Activated CD8-positive, alpha-beta T cell treated with anti-CD3 and anti-CD28 coated beads for 36 hours (primary cell): ENCODE measurements around the gene PAK1. TPM values are rescaled to one million over a fixed set of nuclear protein-coding genes. Genes with fewer than 3 reads are reported as not detected.

Source experiments
- ATAC-seq: fragments of 200-7000 bp; cut with Tn5 transposase; one replicate; pipeline ENCODE4 v1.10.0; 2021; ENCODE audit warnings: mild to moderate bottlenecking, moderate library complexity
- CTCF ChIA-PET: fragments of 350-600 bp; sonication (Branson Sonifier 250); formaldehyde crosslinking; loops from one replicate; lab custom pipeline; 2021; ENCODE audit warnings: antibody characterized with exemption; lab: Charles Lee
- POLR2A ChIA-PET: fragments of 350-600 bp; sonication (Branson Sonifier 250); formaldehyde crosslinking; loops from one replicate; lab custom pipeline; 2021; ENCODE audit warnings: antibody characterized with exemption; lab: Charles Lee
- DNase-seq: peaks from one replicate; pipeline ENCODE4 v3.0.0-alpha.2; 2020
- H3K27ac Mint-ChIP-seq: one replicate; pipeline ENCODE4 v1.8.0; 2021; ENCODE audit warnings: mild to moderate bottlenecking, mixed read lengths
- H3K27me3 Mint-ChIP-seq: one replicate; pipeline ENCODE4 v1.8.0; 2021; ENCODE audit warnings: mixed read lengths
- H3K36me3 Mint-ChIP-seq: one replicate; pipeline ENCODE4 v1.8.0; 2021; ENCODE audit warnings: low read depth, mixed read lengths
- H3K4me1 Mint-ChIP-seq: one replicate; pipeline ENCODE4 v1.8.0; 2021; ENCODE audit warnings: low read depth, mixed read lengths
- H3K4me3 Mint-ChIP-seq: one replicate; pipeline ENCODE4 v1.8.0; 2021; ENCODE audit warnings: mild to moderate bottlenecking, moderate library complexity, mixed read lengths
- H3K9me3 Mint-ChIP-seq: one replicate; pipeline ENCODE4 v1.8.0; 2021; ENCODE audit warnings: mixed read lengths
- intact Hi-C: fragments of 100-400 bp; cut with micrococcal nuclease; formaldehyde crosslinking; loops from one replicate; pipeline ENCODE4 v1.10.0; 2022
- total RNA-seq, 2 experiments: library from RNA; stranded (reverse); gene quantifications; one replicate each; pipeline ENCODE4 v1.2.3, GENCODE V29; 2021
- TF ChIP-seq, protein P1 (sequence below): fragments of 200-600 bp; IDR thresholded peaks from one replicate; pipeline ENCODE4 v1.8.0; 2022; ENCODE audit warnings: antibody characterized with exemption, mild to moderate bottlenecking

The PAK1 gene
- total RNA-seq, 2 experiments from 2014 or later = 43.8 to 49.9 TPM

DNA sequence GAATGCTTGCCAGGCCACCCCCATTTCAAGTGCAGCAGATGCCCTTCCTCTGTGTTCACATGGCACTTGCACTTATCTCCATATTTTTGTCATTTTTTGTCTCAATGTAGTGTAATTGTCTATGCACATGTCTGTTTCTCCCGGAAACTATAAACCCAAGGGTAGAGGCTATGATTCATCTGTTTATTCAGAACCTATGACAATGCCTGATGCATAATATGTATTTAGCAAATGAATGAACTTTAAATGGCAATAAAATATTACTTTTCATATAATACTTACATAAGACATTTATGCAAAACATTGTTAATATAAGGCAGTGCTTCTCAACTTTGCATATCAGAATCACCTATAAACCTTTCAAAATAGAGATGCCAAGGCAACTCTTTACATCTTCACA, 6.7 kb downstream of the PAK1 start:
- no peak overlapping the region for H3K4me3 Mint-ChIP-seq

DNA sequence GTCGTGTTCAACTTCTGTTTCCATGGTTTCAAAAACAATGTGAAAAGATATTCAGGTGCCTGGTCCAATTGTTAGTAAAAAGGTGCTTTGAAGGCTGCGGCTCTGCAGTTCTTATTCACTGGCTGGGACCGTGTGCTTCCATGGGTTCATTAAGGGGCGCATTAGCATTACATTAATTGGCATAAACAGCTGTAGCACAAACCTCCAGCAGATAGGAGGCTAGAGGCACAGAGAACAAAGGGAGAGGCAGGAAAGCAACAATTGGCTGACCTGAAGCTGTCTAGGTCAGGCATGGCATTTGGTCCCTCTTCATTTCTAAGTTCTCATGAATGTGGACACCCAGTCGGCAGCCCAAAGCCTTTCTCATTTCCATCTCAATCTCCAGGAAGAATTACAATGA, 16.6 kb downstream of the PAK1 start:
- no peaks in the 10 kb centered on the region for H3K9me3 Mint-ChIP-seq
- TF ChIP-seq, protein P1, sequence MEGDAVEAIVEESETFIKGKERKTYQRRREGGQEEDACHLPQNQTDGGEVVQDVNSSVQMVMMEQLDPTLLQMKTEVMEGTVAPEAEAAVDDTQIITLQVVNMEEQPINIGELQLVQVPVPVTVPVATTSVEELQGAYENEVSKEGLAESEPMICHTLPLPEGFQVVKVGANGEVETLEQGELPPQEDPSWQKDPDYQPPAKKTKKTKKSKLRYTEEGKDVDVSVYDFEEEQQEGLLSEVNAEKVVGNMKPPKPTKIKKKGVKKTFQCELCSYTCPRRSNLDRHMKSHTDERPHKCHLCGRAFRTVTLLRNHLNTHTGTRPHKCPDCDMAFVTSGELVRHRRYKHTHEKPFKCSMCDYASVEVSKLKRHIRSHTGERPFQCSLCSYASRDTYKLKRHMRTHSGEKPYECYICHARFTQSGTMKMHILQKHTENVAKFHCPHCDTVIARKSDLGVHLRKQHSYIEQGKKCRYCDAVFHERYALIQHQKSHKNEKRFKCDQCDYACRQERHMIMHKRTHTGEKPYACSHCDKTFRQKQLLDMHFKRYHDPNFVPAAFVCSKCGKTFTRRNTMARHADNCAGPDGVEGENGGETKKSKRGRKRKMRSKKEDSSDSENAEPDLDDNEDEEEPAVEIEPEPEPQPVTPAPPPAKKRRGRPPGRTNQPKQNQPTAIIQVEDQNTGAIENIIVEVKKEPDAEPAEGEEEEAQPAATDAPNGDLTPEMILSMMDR = no peak
- CTCF ChIA-PET = interaction anchor here (0.6 kb wide), 1 partner anchor 16 kb away, joined by 3 read pairs; no protein-coding TSS in a partner anchor
- H3K27me3 Mint-ChIP-seq = peaks cover 2% of the 10 kb centered on the region
- intact Hi-C loops = no loop called here
- DNase-seq (no peak), ATAC-seq (no peak)
- POLR2A ChIA-PET = interaction anchor here (1.0 to 1.3 kb wide), 2 partner anchors 13 kb away, joined by 3 to 4 read pairs; no protein-coding TSS in a partner anchor
- H3K27ac Mint-ChIP-seq = no peak overlapping the region
- no peaks in the 10 kb centered on the region for H3K4me1 Mint-ChIP-seq
- no peaks in the 10 kb centered on the region for H3K36me3 Mint-ChIP-seq
- H3K4me3 Mint-ChIP-seq = no peak overlapping the region

More for the DNA sequence above, 6.7 kb downstream of the PAK1 start:
- Mint-ChIP-seq H3K9me3 (no peaks in the 10 kb centered on the region), H3K27me3 (peaks cover 7% of the 10 kb centered on the region), H3K27ac (no peak overlapping the region), H3K4me1 (peaks cover 10% of the 10 kb centered on the region), H3K36me3 (no peaks in the 10 kb centered on the region)
- ATAC-seq (no peak), DNase-seq (no peak)
- CTCF ChIA-PET = interaction anchor here (0.6 to 1.1 kb wide), 2 partner anchors 53 to 340 kb away, joined by 3 read pairs; no protein-coding TSS in a partner anchor
- TF ChIP-seq, protein P1 = no peak
- intact Hi-C loops = no loop called here
- POLR2A ChIA-PET = no interaction called here

GRCh38 chr11:77455740-77456139, 18.2 kb downstream of the PAK1 start:
- Mint-ChIP-seq H3K4me3 (no peak overlapping the region), H3K27ac (no peak overlapping the region), H3K4me1 (peaks cover 6% of the 10 kb centered on the region), H3K36me3 (no peaks in the 10 kb centered on the region), H3K9me3 (no peaks in the 10 kb centered on the region), H3K27me3 (no peaks in the 10 kb centered on the region)
- no peak for DNase-seq
- ATAC-seq = no peak
- POLR2A ChIA-PET = no interaction called here
- intact Hi-C loops = no loop called here
- TF ChIP-seq, protein P1 = no peak
- CTCF ChIA-PET = interaction anchor here (1.7 kb wide), 1 partner anchor 16 kb away, joined by 8 read pairs; no protein-coding TSS in a partner anchor

DNA sequence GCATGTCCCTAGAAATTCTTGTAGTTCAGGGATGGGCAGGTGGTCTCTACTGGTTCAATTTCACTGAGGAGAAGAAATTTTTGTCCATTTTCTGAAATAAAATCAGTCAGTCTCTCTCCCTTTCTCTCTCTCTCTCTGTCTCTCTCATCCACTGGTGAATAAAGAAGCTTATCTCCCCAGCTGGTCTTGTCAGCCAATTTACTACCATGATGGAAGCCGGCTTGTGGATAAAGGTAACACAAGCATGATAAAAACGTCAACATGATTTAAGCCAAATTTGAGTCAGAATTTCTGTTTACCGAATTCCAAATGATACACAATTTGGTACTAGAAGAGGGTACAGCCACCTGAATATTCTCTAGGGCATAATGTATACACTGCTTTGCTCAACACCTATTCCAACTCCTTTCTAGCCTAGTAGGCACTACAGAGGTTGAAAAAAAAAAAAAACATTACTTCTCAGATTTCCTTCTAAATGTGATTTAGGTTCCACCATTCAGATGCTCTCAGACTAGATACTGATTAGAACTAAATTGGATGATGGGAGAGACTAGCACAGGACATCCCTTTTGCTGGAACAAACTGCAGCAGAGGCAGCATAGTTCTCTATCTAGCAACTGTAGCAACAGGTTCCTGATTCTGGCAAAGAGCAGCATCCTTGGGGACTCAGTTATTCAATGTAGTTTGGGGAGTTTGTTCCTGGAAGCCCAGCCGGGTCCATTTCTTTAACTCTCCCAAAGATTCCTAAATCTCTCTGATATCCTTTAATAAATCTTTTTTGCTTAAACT, 18.8 kb downstream of the PAK1 start:
- POLR2A ChIA-PET = no interaction called here
- CTCF ChIA-PET = interaction anchor here (0.9 to 1.7 kb wide), 2 partner anchors 16 to 17 kb away, joined by 3 to 8 read pairs; no protein-coding TSS in a partner anchor
- Mint-ChIP-seq H3K36me3 (no peaks in the 10 kb centered on the region), H3K27ac (no peak overlapping the region), H3K4me1 (peaks cover 13% of the 10 kb centered on the region), H3K9me3 (no peaks in the 10 kb centered on the region), H3K4me3 (no peak overlapping the region), H3K27me3 (no peaks in the 10 kb centered on the region)
- DNase-seq = no peak
- TF ChIP-seq, protein P1 = no peak
- no peak for ATAC-seq
- intact Hi-C loops = no loop called here

- H3K4me1 Mint-ChIP-seq = peaks cover 43% of the 10 kb centered on the region
- no peaks in the 10 kb centered on the region for H3K27me3 Mint-ChIP-seq
- TF ChIP-seq, protein P1 = no peak
- no peak for DNase-seq
- no peaks in the 10 kb centered on the region for H3K36me3 Mint-ChIP-seq
- no peak overlapping the region for H3K4me3 Mint-ChIP-seq
- CTCF ChIA-PET = interaction anchor here (3.0 kb wide), 1 partner anchor 21 kb away, joined by 8 read pairs; no protein-coding TSS in a partner anchor
- POLR2A ChIA-PET = no interaction called here
- H3K9me3 Mint-ChIP-seq = no peaks in the 10 kb centered on the region
- intact Hi-C loops = no loop called here
- H3K27ac Mint-ChIP-seq = no peak overlapping the region
- ATAC-seq = peak; percentile 32
These were observed 23.7 kb downstream of the PAK1 start for GRCh38 chr11:77450227-77450626.
